D721Med (cell line): ENCODE measurements around the gene TRUB1.

Experiments
- DNase-seq: peaks from one replicate; pipeline ENCODE4 v3.0.0; 2011; ENCODE audit warnings: low spot score; ENCODE audit not compliant: insufficient read length
- FAIRE-seq: peaks from 2 replicates; lab custom pipeline; 2011; peaks lifted over from hg19 to GRCh38; lab: Jason Lieb, UNC
- TF ChIP-seq, protein P1 (sequence below): IDR thresholded peaks from 2 replicates; pipeline ENCODE4 v1.5.1; 2012; ENCODE audit warnings: mild to moderate bottlenecking, control low read depth; ENCODE audit not compliant: insufficient read depth; ENCODE audit errors: missing control alignments

Gene TRUB1

DNA sequence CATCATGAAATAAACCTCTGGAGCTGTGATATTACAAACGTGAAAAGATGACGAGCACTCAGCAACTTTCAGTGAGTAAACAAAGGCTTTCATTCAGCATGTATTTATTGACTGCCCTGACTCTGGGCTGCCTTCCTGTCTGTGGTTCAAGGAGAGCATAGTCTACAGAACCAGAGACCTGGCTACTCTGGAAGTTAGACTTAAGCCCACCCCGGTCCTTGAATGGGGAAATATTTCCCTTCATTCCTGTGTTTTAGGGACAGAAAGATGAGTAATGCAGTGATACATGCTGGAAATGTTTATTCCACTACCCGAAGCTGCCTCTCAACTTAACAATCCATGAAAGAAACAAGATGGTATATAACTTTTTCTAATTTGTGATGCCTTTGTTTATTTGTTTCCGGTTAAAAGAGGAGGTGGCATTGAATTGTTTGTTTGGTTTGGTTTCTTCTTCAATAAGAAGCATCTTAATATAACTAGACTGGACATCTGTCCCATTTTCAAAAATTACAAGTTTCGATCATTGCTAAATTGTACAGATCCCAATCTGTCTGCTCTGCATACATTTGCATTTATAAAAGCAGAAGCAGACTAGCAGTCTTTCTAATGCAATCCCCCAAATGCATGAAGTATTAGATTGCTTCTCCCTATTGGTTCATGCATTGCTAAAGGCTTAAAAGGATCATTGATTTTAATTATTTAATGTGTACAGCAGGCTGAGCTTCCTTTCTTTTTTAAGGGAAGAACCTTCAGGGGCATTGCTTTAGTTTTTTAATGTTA, 57.7 kb downstream of the TRUB1 start:
- TF ChIP-seq, protein P1, sequence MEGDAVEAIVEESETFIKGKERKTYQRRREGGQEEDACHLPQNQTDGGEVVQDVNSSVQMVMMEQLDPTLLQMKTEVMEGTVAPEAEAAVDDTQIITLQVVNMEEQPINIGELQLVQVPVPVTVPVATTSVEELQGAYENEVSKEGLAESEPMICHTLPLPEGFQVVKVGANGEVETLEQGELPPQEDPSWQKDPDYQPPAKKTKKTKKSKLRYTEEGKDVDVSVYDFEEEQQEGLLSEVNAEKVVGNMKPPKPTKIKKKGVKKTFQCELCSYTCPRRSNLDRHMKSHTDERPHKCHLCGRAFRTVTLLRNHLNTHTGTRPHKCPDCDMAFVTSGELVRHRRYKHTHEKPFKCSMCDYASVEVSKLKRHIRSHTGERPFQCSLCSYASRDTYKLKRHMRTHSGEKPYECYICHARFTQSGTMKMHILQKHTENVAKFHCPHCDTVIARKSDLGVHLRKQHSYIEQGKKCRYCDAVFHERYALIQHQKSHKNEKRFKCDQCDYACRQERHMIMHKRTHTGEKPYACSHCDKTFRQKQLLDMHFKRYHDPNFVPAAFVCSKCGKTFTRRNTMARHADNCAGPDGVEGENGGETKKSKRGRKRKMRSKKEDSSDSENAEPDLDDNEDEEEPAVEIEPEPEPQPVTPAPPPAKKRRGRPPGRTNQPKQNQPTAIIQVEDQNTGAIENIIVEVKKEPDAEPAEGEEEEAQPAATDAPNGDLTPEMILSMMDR: no peak
- FAIRE-seq (no peak), DNase-seq (no peak)

- DNase-seq: no peak
- TF ChIP-seq, protein P1: no peak
- no peak for FAIRE-seq
These were observed 58.5 kb downstream of the TRUB1 start for GRCh38 chr10:114996542-114996941.

DNA sequence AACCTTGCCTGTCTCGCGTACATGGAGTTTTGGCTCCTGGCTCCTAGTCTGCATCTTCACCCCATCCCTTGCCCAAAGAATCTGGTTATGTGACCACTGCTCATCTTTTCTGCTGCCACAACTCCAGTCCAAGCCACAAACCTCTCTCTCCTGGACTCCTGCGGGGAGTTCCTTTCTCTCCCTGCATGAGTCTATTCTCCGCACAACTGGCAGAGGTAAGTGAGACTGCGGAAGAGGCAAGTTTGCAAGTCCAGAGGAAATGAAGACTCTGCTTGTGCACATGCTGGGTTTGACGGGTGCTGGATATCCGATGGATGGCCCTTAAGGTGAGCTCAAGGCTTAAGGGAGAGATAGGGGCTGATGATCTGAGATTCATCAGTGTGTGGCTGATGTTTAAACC, 61.0 kb downstream of the TRUB1 start:
- FAIRE-seq (no peak), DNase-seq (no peak)
- TF ChIP-seq, protein P1: no peak

- no peak for DNase-seq
- FAIRE-seq: no peak
- TF ChIP-seq, protein P1: no peak
These were observed 63.7 kb downstream of the TRUB1 start for GRCh38 chr10:115001506-115002381.

- no peak for DNase-seq
- no peak for FAIRE-seq
These were observed 65.4 kb downstream of the TRUB1 start for GRCh38 chr10:115003396-115003795.

GRCh38 chr10:115004236-115004862, 66.4 kb downstream of the TRUB1 start:
- no peak for FAIRE-seq
- DNase-seq: no peak
- TF ChIP-seq, protein P1: no peak

More at GRCh38 chr10:115003396-115003795, 65.4 kb downstream of the TRUB1 start:
- TF ChIP-seq, protein P1: no peak
